ENCODE data around the gene PTPRG. TPM values are rescaled to one million over a fixed set of nuclear protein-coding genes. Genes with fewer than 3 reads are reported as not detected.

The PTPRG gene
- total and polyA plus RNA-seq, 11 donors: 8.0 to 48.5 (median 35.4) TPM

DNA sequence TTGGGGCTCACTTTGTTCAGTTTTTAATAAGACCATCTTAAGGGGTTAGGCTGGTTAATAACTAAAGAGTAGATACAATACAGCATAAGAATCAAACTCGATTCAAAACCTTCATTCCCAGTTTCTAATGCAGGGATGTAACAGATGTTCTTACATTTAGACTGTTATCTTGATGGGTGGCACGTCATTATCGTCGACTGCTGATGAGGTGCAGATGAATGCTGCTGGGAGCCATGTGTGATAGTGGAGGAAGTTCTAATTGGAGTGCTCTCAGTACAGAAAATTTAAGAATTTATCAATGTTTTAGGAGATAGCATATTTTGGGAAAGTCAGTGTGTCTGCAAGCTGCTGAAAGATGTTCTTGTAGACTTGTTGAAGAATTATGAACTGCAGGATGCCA is 331.5 kb downstream of the PTPRG start:
- DNase-seq: no peak
- Histone ChIP-seq H3K4me1 (peaks cover 3 to 53% (median 26%) of the 10 kb centered on the region in 12 donors), H3K36me3 (no peaks in the 10 kb centered on the region), H3K9me3 (no peaks in the 10 kb centered on the region), H3K27me3 (no peaks in the 10 kb centered on the region), H3K4me3 (no peak overlapping the region), H3K27ac (no peak overlapping the region)
- WGBS, 4 donors: 40 to 52% (median 51%) methylated on average over 4 of the region's 4 CpGs
- ATAC-seq: no peak
- intact Hi-C loops (cut with DNase I): no loop called here
- TF ChIP-seq POLR2A (IDR thresholded peaks at IDR 0.05): no peak
- TF ChIP-seq CTCF (IDR thresholded peaks at IDR 0.05): no peak

GRCh38 chr3:61893840-61894566 is 332.6 kb downstream of the PTPRG start:
- Histone ChIP-seq H3K27ac (peak overlapping the region in 1 of 12 donors; percentile 75), H3K9me3 (no peaks in the 10 kb centered on the region), H3K4me3 (no peak overlapping the region), H3K27me3 (no peaks in the 10 kb centered on the region), H3K36me3 (no peaks in the 10 kb centered on the region), H3K4me1 (peaks cover 3 to 56% (median 26%) of the 10 kb centered on the region in 12 donors)
- no peak for TF ChIP-seq POLR2A (IDR thresholded peaks at IDR 0.05)
- TF ChIP-seq CTCF (IDR thresholded peaks at IDR 0.05): no peak
- no peak for DNase-seq
- intact Hi-C loops (cut with DNase I): no loop called here
- ATAC-seq: no peak
- 75 to 86% (median 80%) methylated on average over 5 of the region's 5 CpGs for WGBS, 4 donors

GRCh38 chr3:61894988-61895935 is 333.9 kb downstream of the PTPRG start:
- Histone ChIP-seq H3K4me1 (peaks cover 3 to 58% (median 24%) of the 10 kb centered on the region in 12 donors), H3K9me3 (no peaks in the 10 kb centered on the region), H3K36me3 (no peaks in the 10 kb centered on the region), H3K4me3 (no peak overlapping the region), H3K27ac (peak overlapping the region in 9 of 12 donors; percentile 1 to 75 (median 31)), H3K27me3 (no peaks in the 10 kb centered on the region)
- peak in 4 of 5 donors; percentile 74 to 79 (median 75) for DNase-seq
- TF ChIP-seq POLR2A (IDR thresholded peaks at IDR 0.05) (no peak), CTCF (IDR thresholded peaks at IDR 0.05) (peak in 1 of 12 donors; percentile 8)
- ATAC-seq: peak; percentile 13 to 93 (median 84)
- intact Hi-C loops (cut with DNase I): no loop called here
- WGBS, 4 donors: 34 to 42% (median 37%) methylated on average over 7 of the region's 7 CpGs

DNA sequence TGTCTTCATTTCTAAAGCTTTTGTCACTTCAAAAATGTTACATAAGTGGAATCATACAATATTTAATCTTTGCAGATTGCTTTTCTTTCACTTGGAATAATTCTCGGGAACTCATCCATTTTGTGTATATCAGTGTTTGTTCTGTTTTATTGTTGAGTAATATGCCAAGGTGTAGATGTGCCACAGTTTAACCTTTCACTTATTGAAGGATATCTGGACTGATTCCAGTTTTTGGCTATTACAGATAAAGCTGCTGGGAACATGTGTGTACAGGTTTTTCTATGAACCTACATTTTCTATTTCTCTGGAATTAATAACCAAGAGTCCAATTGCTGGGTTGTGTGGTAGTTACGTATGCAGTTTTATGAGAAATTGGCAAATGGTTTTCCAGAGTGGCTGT is 334.9 kb downstream of the PTPRG start:
- DNase-seq (no peak), ATAC-seq (no peak)
- H3K4me3 ChIP-seq: no peak overlapping the region
- no peaks in the 10 kb centered on the region for H3K36me3 ChIP-seq
- H3K4me1 ChIP-seq: peaks cover 3 to 51% (median 24%) of the 10 kb centered on the region in 12 donors
- H3K9me3 ChIP-seq: no peaks in the 10 kb centered on the region
- H3K27me3 ChIP-seq: no peaks in the 10 kb centered on the region
- intact Hi-C loops (cut with DNase I): no loop called here
- TF ChIP-seq POLR2A (IDR thresholded peaks at IDR 0.05): no peak
- TF ChIP-seq CTCF (IDR thresholded peaks at IDR 0.05): no peak
- 94 to 98% (median 96%) methylated on average over 2 of the region's 2 CpGs for WGBS, 4 donors
- no peak overlapping the region for H3K27ac ChIP-seq
